Activated B cell treated with CpG ODN at 0.5 μM for 24 hours (primary cell): ENCODE results near the gene CCKAR. TPM values are rescaled to one million over a fixed set of nuclear protein-coding genes. Genes with fewer than 3 reads are reported as not detected.

Experiments used
- ATAC-seq: fragments of 200-7000 bp; cut with Tn5 transposase; one replicate; pipeline ENCODE4 v1.10.0; 2021; ENCODE audit warnings: low read depth, mild to moderate bottlenecking, moderate library complexity
- CTCF ChIA-PET: fragments of 350-600 bp; sonication (Branson Sonifier 250); formaldehyde crosslinking; loops from one replicate; lab custom pipeline; 2021; ENCODE audit warnings: antibody characterized with exemption; lab: Charles Lee
- POLR2A ChIA-PET: fragments of 350-600 bp; sonication (Branson Sonifier 250); formaldehyde crosslinking; loops from one replicate; lab custom pipeline; 2021; ENCODE audit warnings: antibody characterized with exemption; lab: Charles Lee
- DNase-seq: peaks from one replicate; pipeline ENCODE4 v3.0.0; 2022
- H3K27ac Mint-ChIP-seq: one replicate; pipeline ENCODE4 v1.8.0; 2020; ENCODE audit warnings: mixed read lengths
- H3K27me3 Mint-ChIP-seq: one replicate; pipeline ENCODE4 v1.8.0; 2021; ENCODE audit warnings: mixed read lengths
- H3K36me3 Mint-ChIP-seq: one replicate; pipeline ENCODE4 v1.8.0; 2021; ENCODE audit warnings: low read depth, mixed read lengths
- H3K4me1 Mint-ChIP-seq: one replicate; pipeline ENCODE4 v1.8.0; 2021; ENCODE audit warnings: mixed read lengths
- H3K4me3 Mint-ChIP-seq: one replicate; pipeline ENCODE4 v1.8.0; 2020; ENCODE audit warnings: mild to moderate bottlenecking, mixed read lengths
- H3K9me3 Mint-ChIP-seq: one replicate; pipeline ENCODE4 v1.8.0; 2020; ENCODE audit warnings: mixed read lengths
- intact Hi-C: fragments of 100-400 bp; cut with micrococcal nuclease; formaldehyde crosslinking; loops from one replicate; pipeline ENCODE4 v1.15.1; 2024
- total RNA-seq: library from RNA; stranded (reverse); gene quantifications from 2 replicates; pipeline ENCODE4 v1.2.3, GENCODE V29; 2022
- TF ChIP-seq, protein P1 (sequence below): fragments of 200-600 bp; IDR thresholded peaks from one replicate; pipeline ENCODE4 v1.8.0; 2022; ENCODE audit warnings: antibody characterized with exemption, mild to moderate bottlenecking

Gene CCKAR
- total RNA-seq, 1 donor from 2014 or later: not detected

DNA sequence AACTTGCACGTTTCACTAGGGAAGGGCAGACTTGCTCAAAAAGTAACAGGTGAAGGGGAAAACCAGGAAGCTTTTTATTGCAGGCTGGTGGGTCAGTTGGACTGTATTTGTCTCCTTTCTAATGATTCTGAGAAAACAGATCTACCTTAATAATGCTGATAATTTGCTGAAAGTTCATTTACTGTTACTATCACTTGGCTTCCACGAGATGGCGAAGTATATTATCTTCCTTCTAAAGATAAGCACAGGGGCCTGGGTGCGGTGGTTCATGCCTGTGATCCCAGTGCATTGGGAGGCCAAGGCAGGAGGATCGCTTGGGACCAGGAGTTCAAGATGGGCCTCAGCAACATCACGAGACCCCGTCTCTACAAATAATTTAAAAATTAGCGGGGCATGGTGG lies 16.4 kb downstream of the CCKAR start:
- no peak for ATAC-seq
- ChIA-PET CTCF (no interaction called here), POLR2A (no interaction called here)
- no peaks in the 10 kb centered on the region for H3K36me3 Mint-ChIP-seq
- no peak overlapping the region for H3K27ac Mint-ChIP-seq
- no peaks in the 10 kb centered on the region for H3K9me3 Mint-ChIP-seq
- TF ChIP-seq, protein P1, sequence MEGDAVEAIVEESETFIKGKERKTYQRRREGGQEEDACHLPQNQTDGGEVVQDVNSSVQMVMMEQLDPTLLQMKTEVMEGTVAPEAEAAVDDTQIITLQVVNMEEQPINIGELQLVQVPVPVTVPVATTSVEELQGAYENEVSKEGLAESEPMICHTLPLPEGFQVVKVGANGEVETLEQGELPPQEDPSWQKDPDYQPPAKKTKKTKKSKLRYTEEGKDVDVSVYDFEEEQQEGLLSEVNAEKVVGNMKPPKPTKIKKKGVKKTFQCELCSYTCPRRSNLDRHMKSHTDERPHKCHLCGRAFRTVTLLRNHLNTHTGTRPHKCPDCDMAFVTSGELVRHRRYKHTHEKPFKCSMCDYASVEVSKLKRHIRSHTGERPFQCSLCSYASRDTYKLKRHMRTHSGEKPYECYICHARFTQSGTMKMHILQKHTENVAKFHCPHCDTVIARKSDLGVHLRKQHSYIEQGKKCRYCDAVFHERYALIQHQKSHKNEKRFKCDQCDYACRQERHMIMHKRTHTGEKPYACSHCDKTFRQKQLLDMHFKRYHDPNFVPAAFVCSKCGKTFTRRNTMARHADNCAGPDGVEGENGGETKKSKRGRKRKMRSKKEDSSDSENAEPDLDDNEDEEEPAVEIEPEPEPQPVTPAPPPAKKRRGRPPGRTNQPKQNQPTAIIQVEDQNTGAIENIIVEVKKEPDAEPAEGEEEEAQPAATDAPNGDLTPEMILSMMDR: no peak
- no peak for DNase-seq
- H3K4me3 Mint-ChIP-seq: no peak overlapping the region
- intact Hi-C loops: no loop called here
- no peaks in the 10 kb centered on the region for H3K4me1 Mint-ChIP-seq
- no peaks in the 10 kb centered on the region for H3K27me3 Mint-ChIP-seq

DNA sequence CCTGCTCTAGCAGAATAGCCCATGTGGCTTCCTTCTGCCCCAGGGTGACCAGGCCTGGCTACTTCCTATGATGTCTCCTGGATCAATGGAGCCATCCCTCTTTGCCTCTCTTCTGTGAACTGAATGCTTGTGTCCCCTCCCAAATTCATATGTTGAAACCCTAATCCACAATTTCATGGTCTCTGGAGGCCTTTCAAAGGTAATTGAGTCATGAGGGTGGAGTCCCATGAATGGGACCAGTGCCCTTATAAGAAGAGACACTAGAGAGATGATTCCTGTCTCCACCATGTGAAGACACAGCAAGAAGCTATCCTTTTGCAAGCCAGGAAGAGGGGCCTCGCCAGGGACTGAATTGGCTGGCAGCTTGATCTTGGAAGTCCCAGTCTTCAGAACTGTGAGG lies 18.4 kb downstream of the CCKAR start:
- Mint-ChIP-seq H3K9me3 (no peaks in the 10 kb centered on the region), H3K36me3 (no peaks in the 10 kb centered on the region), H3K27ac (no peak overlapping the region), H3K27me3 (peaks cover 4% of the 10 kb centered on the region), H3K4me1 (no peaks in the 10 kb centered on the region), H3K4me3 (no peak overlapping the region)
- intact Hi-C loops: no loop called here
- DNase-seq: no peak
- ChIA-PET POLR2A (no interaction called here), CTCF (no interaction called here)
- no peak for ATAC-seq
- TF ChIP-seq, protein P1: no peak

DNA sequence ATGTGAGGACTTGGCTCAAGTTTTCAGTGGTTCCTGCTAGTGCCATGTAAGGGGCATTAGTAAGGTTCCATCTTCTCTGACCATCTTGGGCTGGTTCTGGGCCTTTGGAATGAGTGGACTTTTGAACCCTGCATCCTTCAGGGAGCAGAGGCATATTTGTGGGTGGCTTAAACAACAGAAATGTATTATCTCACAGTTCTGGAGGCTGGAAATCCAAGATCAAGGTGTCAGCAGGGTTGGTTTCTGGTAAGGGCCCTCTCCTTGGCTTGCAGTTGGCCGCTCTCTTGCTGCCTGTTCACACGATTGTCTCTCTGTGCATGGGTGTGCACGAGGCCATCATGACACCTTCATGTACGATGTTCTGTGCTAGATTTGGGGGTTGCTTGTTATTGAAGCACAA lies 21.3 kb downstream of the CCKAR start:
- POLR2A ChIA-PET: no interaction called here
- no peak overlapping the region for H3K27ac Mint-ChIP-seq
- H3K27me3 Mint-ChIP-seq: peaks cover 12% of the 10 kb centered on the region
- no peak for DNase-seq
- TF ChIP-seq, protein P1: no peak
- H3K4me3 Mint-ChIP-seq: no peak overlapping the region
- no peak for ATAC-seq
- no peaks in the 10 kb centered on the region for H3K9me3 Mint-ChIP-seq
- H3K36me3 Mint-ChIP-seq: no peaks in the 10 kb centered on the region
- intact Hi-C loops: no loop called here
- CTCF ChIA-PET: no interaction called here
- no peaks in the 10 kb centered on the region for H3K4me1 Mint-ChIP-seq

DNA sequence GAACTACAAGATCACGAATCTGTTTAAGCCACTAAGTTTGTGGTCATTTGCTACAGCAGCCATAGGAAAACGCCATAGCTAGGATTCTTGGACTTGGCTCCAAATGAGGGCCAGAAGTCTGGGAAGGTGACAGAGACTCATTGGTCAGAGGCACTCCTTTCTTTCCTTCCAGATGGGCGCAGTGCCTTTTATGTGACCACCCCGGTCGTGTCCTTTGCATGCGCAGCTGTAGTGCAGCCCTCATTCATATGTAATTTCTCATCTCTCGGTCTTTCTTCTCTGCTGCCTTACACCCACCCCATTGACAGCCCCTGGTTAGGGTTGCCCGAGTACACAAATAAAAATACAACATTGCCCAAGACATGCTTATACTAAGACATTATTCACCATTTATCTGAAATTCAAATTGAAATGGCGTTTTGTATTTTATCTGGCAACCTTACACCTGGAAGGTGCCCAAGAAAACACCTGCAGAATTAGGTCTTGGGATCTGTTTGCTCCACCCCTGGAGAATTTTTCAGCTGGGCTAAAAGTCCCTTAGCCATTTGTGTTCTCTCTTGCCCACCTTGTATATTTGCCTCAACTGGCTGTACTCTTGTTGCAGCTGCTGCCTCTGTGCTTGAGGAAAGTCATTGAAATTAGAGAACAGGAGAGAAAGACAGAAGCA lies 21.9 kb downstream of the CCKAR start:
- CTCF ChIA-PET: no interaction called here
- POLR2A ChIA-PET: no interaction called here
- no peaks in the 10 kb centered on the region for H3K36me3 Mint-ChIP-seq

DNA sequence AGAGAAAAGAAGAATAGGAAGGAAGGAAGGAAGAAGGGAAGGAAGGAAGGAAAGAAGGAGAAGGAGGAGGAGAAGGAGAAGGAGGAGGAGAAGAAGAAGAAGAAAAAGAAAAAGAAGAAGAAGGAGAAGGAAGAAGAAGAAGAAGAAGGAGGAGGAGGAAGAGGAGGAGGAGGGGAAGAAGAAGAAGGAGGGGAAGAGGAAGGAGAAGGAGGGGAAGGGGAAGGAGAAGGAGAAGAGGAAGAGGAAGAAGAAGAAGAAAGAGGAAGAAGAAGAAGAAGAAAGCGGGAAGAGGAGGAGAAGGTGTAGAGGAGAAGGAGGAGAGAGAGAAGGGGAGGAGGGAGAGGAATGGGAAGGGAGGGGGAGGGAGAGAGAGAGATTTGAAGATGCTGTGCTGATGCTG lies 22.6 kb downstream of the CCKAR start:
- ChIA-PET CTCF (no interaction called here), POLR2A (no interaction called here)
- Mint-ChIP-seq H3K36me3 (no peaks in the 10 kb centered on the region), H3K4me1 (no peaks in the 10 kb centered on the region), H3K27me3 (peaks cover 12% of the 10 kb centered on the region), H3K27ac (no peak overlapping the region), H3K9me3 (no peaks in the 10 kb centered on the region), H3K4me3 (no peak overlapping the region)
- DNase-seq (no peak), ATAC-seq (no peak)
- TF ChIP-seq, protein P1: no peak
- intact Hi-C loops: no loop called here

More for the DNA sequence above, 21.9 kb downstream of the CCKAR start:
- no peaks in the 10 kb centered on the region for H3K9me3 Mint-ChIP-seq
- ATAC-seq (no peak), DNase-seq (no peak)
- H3K4me1 Mint-ChIP-seq: no peaks in the 10 kb centered on the region
- peaks cover 12% of the 10 kb centered on the region for H3K27me3 Mint-ChIP-seq
- intact Hi-C loops: no loop called here
- no peak overlapping the region for H3K27ac Mint-ChIP-seq
- TF ChIP-seq, protein P1: no peak
- H3K4me3 Mint-ChIP-seq: no peak overlapping the region
